H1 (cell line): Measurements from ENCODE around the gene PPP1R14C. TPM values are rescaled to one million over a fixed set of nuclear protein-coding genes. Genes with fewer than 3 reads are reported as not detected.
A peak's percentile ranks its signal among the peaks of the same experiment; 100 is the strongest.

ENCODE experiments used
- CTCF ChIA-PET: fragments of 300-600 bp; sonication (Branson Sonifier 250); formaldehyde crosslinking; loops from one replicate; lab custom pipeline; 2021; ENCODE audit not compliant: partially characterized antibody; lab: Charles Lee
- POLR2A ChIA-PET: fragments of 300-600 bp; sonication (Branson Sonifier 250); formaldehyde crosslinking; loops from one replicate; lab custom pipeline; 2021; ENCODE audit warnings: inconsistent platforms; ENCODE audit not compliant: partially characterized antibody; lab: Charles Lee
- DNase-seq, 2 experiments: peaks; one replicate each; pipeline versions ENCODE4 v3.0.0 to v3.0.0-alpha.2; 2010 to 2022; ENCODE audit warnings: low spot score in 2 of 2, low read depth in 1 of 2, mixed read lengths in 1 of 2
- FAIRE-seq: peaks from 2 replicates; lab custom pipeline; 2011; peaks lifted over from hg19 to GRCh38; lab: Jason Lieb, UNC
- H2AFZ ChIP-seq: 2 replicates; pipeline ENCODE4 v1.8.1; 2012; ENCODE audit warnings: low read length, inconsistent platforms
- H2AK5ac ChIP-seq: 2 replicates; pipeline ENCODE4 v1.6.1; 2013; ENCODE audit warnings: low read depth, low read length
- H2BK120ac ChIP-seq: replicated peaks from 2 replicates; pipeline ENCODE3; 2013; ENCODE audit warnings: low read depth, low read length, inconsistent platforms
- H2BK12ac ChIP-seq: 2 replicates; pipeline ENCODE4 v1.6.1; 2013; ENCODE audit warnings: low read depth, low read length
- H2BK15ac ChIP-seq: 2 replicates; pipeline ENCODE4 v1.6.1; 2013; ENCODE audit warnings: low read length
- H2BK20ac ChIP-seq: 2 replicates; pipeline ENCODE4 v1.6.1; 2013; ENCODE audit warnings: low read length
- H2BK5ac ChIP-seq: 2 replicates; pipeline ENCODE4 v1.6.1; 2013; ENCODE audit warnings: low read depth, low read length
- H3K14ac ChIP-seq: 2 replicates; pipeline ENCODE4 v1.6.1; 2013; ENCODE audit warnings: inconsistent platforms; ENCODE audit not compliant: insufficient read length
- H3K18ac ChIP-seq: 2 replicates; pipeline ENCODE4 v1.6.1; 2013; ENCODE audit warnings: low read length; ENCODE audit errors: extremely low read depth
- H3K23ac ChIP-seq: 2 replicates; pipeline ENCODE4 v1.6.1; 2013; ENCODE audit warnings: inconsistent platforms; ENCODE audit not compliant: insufficient read length
- H3K23me2 ChIP-seq: 2 replicates; pipeline ENCODE4 v1.6.1; 2013; ENCODE audit warnings: low read depth, low read length
- H3K27ac ChIP-seq: 2 replicates; pipeline ENCODE4 v1.6.1; 2011; ENCODE audit warnings: low read depth, low read length, inconsistent platforms
- H3K27me3 ChIP-seq, 4 experiments: replicated peaks in 1 of 4; 1 replicate in 1 of 4; 2 replicates in 3 of 4; pipeline versions ENCODE4 v1.6.1 to v1.8.1; 2011 to 2013; ENCODE audit warnings: low read length in 3 of 4, mild to moderate bottlenecking in 3 of 4, inconsistent platforms in 2 of 4, mixed read lengths in 2 of 4, moderate library complexity in 1 of 4; ENCODE audit not compliant: control insufficient read depth in 3 of 4, insufficient read depth in 3 of 4; ENCODE audit errors: extremely low read depth in 1 of 4
- H3K36me3 ChIP-seq, 4 experiments: 2 replicates each; pipeline versions ENCODE4 v1.6.1 to v1.8.1; 2011 to 2013; ENCODE audit warnings: mild to moderate bottlenecking in 4 of 4, low read length in 3 of 4, moderate library complexity in 2 of 4, control low read depth in 1 of 4, inconsistent platforms in 1 of 4; ENCODE audit not compliant: insufficient read depth in 4 of 4, control insufficient read depth in 2 of 4
- H3K4ac ChIP-seq: replicated peaks from 2 replicates; pipeline ENCODE3; 2013; ENCODE audit warnings: low read length, low read depth, mixed read lengths, inconsistent platforms; ENCODE audit not compliant: insufficient read length
- H3K4me1 ChIP-seq, 4 experiments: replicated peaks in 1 of 4; 1 replicate in 1 of 4; 2 replicates in 3 of 4; pipeline versions ENCODE4 v1.6.1 to v1.8.1; 2011 to 2013; ENCODE audit warnings: low read length in 3 of 4, inconsistent platforms in 2 of 4, mixed read lengths in 1 of 4; ENCODE audit not compliant: insufficient read depth in 4 of 4, control insufficient read depth in 3 of 4
- H3K4me2 ChIP-seq, 2 experiments: 2 replicates each; pipeline versions ENCODE4 v1.6.1 to v1.8.1; 2011 to 2013; ENCODE audit warnings: low read depth in 2 of 2, low read length in 2 of 2, control low read depth in 1 of 2, inconsistent platforms in 1 of 2, mild to moderate bottlenecking in 1 of 2; ENCODE audit not compliant: insufficient read depth in 1 of 2
- H3K4me3 ChIP-seq, 4 experiments: fragments of 200-600, 300-600 bp in 1 of 4; sonication (generic), shearing (Covaris generic), sonication (Bioruptor Twin) in 1 of 4; 2 replicates each; pipeline versions ENCODE4 v1.5.1 to v1.8.1; 2011 to 2016; ENCODE audit warnings: low read length in 4 of 4, low read depth in 3 of 4, control low read depth in 2 of 4, inconsistent platforms in 2 of 4, mild to moderate bottlenecking in 2 of 4, mixed read lengths in 1 of 4, moderate library complexity in 1 of 4; ENCODE audit not compliant: insufficient read depth in 2 of 4; ENCODE audit errors: extremely low read depth in 1 of 4
- H3K56ac ChIP-seq: replicated peaks from 2 replicates; pipeline ENCODE3; 2013; ENCODE audit warnings: low read depth, mild to moderate bottlenecking, mixed read lengths, low read length, inconsistent platforms; ENCODE audit not compliant: insufficient read length
- H3K79me1 ChIP-seq: 2 replicates; pipeline ENCODE4 v1.6.1; 2013; ENCODE audit warnings: low read depth, low read length, control low read depth
- H3K79me2 ChIP-seq, 2 experiments: 2 replicates each; pipeline versions ENCODE4 v1.6.1 to v1.8.1; 2012 to 2013; ENCODE audit warnings: low read length in 2 of 2, mild to moderate bottlenecking in 2 of 2, inconsistent platforms in 1 of 2; ENCODE audit not compliant: insufficient read depth in 2 of 2, control insufficient read depth in 1 of 2
- H3K9ac ChIP-seq, 4 experiments: replicated peaks in 1 of 4; 1 replicate in 1 of 4; 2 replicates in 3 of 4; pipeline versions ENCODE4 v1.6.1 to v1.8.1; 2011 to 2013; ENCODE audit warnings: low read depth in 3 of 4, low read length in 3 of 4, control low read depth in 2 of 4, mild to moderate bottlenecking in 2 of 4, moderate library complexity in 2 of 4, inconsistent platforms in 1 of 4; ENCODE audit errors: extremely low read depth in 1 of 4
- H3K9me3 ChIP-seq, 2 experiments: 2 replicates each; pipeline versions ENCODE4 v1.6.1 to v1.8.1; 2012 to 2013; ENCODE audit warnings: mild to moderate bottlenecking in 2 of 2, moderate library complexity in 2 of 2, control low read depth in 1 of 2, inconsistent platforms in 1 of 2, low read depth in 1 of 2, low read length in 1 of 2, mixed read lengths in 1 of 2; ENCODE audit not compliant: insufficient read depth in 2 of 2
- H4K20me1 ChIP-seq, 2 experiments: replicated peaks in 1 of 2; 2 replicates each; pipeline versions ENCODE3 to v1.8.1; 2011 to 2013; ENCODE audit warnings: inconsistent platforms in 2 of 2, low read length in 2 of 2, mild to moderate bottlenecking in 1 of 2; ENCODE audit not compliant: insufficient read depth in 2 of 2, control insufficient read depth in 1 of 2
- H4K5ac ChIP-seq: 2 replicates; pipeline ENCODE4 v1.6.1; 2013; ENCODE audit warnings: low read length, low read depth, mixed read lengths, inconsistent platforms; ENCODE audit not compliant: insufficient read length
- H4K8ac ChIP-seq: 2 replicates; pipeline ENCODE4 v1.8.0; 2013; ENCODE audit warnings: mild to moderate bottlenecking, moderate library complexity, low read length, inconsistent platforms; ENCODE audit not compliant: insufficient read depth; ENCODE audit errors: extremely low read depth
- H4K91ac ChIP-seq: replicated peaks from 2 replicates; pipeline ENCODE3; 2013; ENCODE audit warnings: low read length, mixed read lengths, inconsistent platforms; ENCODE audit not compliant: insufficient read length
- SUZ12 ChIP-seq: fragments of 200-600 bp; sonication (generic); IDR thresholded peaks from 2 replicates; pipeline ENCODE4 v1.6.1; 2012; ENCODE audit warnings: mild to moderate bottlenecking, inconsistent platforms, low read length, moderate library complexity, mixed read lengths
- WGBS, 2 experiments: shearing (Covaris generic) in 1 of 2; methylation state at CpG; one replicate each; pipeline versions ENCODE4 v1.1.6 to v1.1.7; 2013 to 2015; ENCODE audit warnings: low lambda C conversion rate in 2 of 2, mixed read lengths in 2 of 2, inconsistent platforms in 1 of 2, low coverage in 1 of 2, missing lambda C conversion rate in 1 of 2; ENCODE audit not compliant: insufficient replicate concordance in 2 of 2, insufficient coverage in 1 of 2, insufficient read length in 1 of 2; ENCODE audit errors: extremely low coverage in 1 of 2, missing lambda C conversion rate in 1 of 2; 5-methylcytosine and 5-hydroxymethylcytosine counted together
- polyA plus RNA-seq, 7 experiments: library from polyadenylated mRNA; depleted of rRNA in 3 of 7; stranded (reverse) in 5 of 7; unstranded in 2 of 7; fragments of >200 nt in 5 of 7; fragments of 200-250 nt in 2 of 7; gene quantifications; 1 replicate in 5 of 7; 2 replicates in 1 of 7; 4 replicates in 1 of 7; pipeline versions ENCODE4 v1.2.1 to v1.2.3, GENCODE V29; 2011 to 2013; ENCODE audit warnings: missing spikeins in 2 of 7, mixed read lengths in 2 of 7
- total RNA-seq: library from RNA; stranded (reverse); fragmentation: NEBNext Ultra II Directional; extraction: Animal tissue kit (Norgen Biotek cat#: 25700); gene quantifications from 2 replicates; pipeline ENCODE4 v1.2.1, GENCODE V29; 2021
- TF ChIP-seq, protein P1 (sequence below): IDR thresholded peaks from 2 replicates; pipeline ENCODE4 v1.6.1; 2012; ENCODE audit warnings: low read length, inconsistent platforms

The PPP1R14C gene
- total and polyA plus RNA-seq, 2 of the 8 experiments (the other 6 are each of a cell fraction or from before 2014, with no cell fraction given) = 0.30 to 0.61 TPM

DNA sequence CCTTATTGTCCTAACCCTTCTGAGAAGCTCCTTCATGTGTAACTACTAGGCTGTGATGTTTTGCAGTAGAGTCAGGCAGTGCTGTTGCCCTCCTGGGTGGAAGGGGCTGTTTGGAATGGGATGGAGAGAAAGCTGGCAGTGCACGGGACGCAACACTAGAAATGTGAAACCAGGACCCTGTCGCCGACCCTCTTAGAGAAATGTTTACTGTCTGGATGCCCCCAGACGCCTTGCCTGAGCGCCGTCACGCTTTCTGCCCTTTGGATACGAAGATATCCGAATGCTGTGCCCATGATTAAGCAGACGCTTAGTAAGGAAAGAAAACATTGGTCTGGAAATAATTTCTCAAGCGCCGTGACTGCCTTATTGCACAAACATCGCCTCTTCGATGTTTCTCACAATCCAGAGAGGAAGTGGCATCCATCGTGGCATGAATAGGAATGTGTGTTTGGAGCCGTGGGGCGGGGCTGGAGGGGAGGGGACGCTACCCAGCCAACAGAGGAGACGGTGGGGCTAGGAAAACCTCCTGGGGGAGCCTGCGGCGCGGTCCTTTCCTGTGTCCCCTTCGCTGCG, 661 bp upstream of the PPP1R14C start:
- Histone ChIP-seq H2AFZ (peak overlapping the region; percentile 73; the same call in 1 of the 2 replicates), H3K9ac (no peak overlapping the region)

More for the DNA sequence above, 661 bp upstream of the PPP1R14C start:
- Histone ChIP-seq H3K14ac (no peak overlapping the region), H2BK5ac (no peak overlapping the region), H3K9me3 (no peaks in the 10 kb centered on the region), H4K8ac (no peak overlapping the region), H2BK15ac (no peak overlapping the region), H3K79me1 (no peaks in the 10 kb centered on the region), H4K5ac (no peak overlapping the region), H3K23ac (no peak overlapping the region), H2BK120ac (no peak overlapping the region), H2BK20ac (no peak overlapping the region), H3K23me2 (peaks cover 9% of the 10 kb centered on the region; the same call in 1 of the 2 replicates), H4K91ac (no peak overlapping the region), H4K20me1 (peaks cover 0 to 4% of the 10 kb centered on the region in 2 experiments), H3K4me1 (peaks cover 0 to 4% (median under 1%) of the 10 kb centered on the region in 4 experiments; a peak in 2 of 7 replicates), H3K79me2 (no peaks in the 10 kb centered on the region), H3K4me3 (peak overlapping the region; percentile 38 to 60 (median 46)), H3K4me2 (peak overlapping the region; percentile 63 to 84), H3K27ac (no peak overlapping the region), H2AK5ac (no peak overlapping the region), H3K4ac (no peak overlapping the region), H3K27me3 (peaks cover 30 to 60% (median 44%) of the 10 kb centered on the region in 4 experiments), H3K18ac (no peak overlapping the region; the same call in 1 of the 2 replicates), H3K36me3 (peaks cover 0 to 4% (median 0%) of the 10 kb centered on the region in 4 experiments; a peak in 1 of 8 replicates), H3K56ac (no peak overlapping the region), H2BK12ac (no peak overlapping the region)
- peak; percentile 13; the same call in 1 of the 2 replicates for TF ChIP-seq SUZ12
- TF ChIP-seq, protein P1, sequence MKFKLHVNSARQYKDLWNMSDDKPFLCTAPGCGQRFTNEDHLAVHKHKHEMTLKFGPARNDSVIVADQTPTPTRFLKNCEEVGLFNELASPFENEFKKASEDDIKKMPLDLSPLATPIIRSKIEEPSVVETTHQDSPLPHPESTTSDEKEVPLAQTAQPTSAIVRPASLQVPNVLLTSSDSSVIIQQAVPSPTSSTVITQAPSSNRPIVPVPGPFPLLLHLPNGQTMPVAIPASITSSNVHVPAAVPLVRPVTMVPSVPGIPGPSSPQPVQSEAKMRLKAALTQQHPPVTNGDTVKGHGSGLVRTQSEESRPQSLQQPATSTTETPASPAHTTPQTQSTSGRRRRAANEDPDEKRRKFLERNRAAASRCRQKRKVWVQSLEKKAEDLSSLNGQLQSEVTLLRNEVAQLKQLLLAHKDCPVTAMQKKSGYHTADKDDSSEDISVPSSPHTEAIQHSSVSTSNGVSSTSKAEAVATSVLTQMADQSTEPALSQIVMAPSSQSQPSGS = no peak
- DNase-seq (no peak), FAIRE-seq (no peak)
- CTCF ChIA-PET = interaction anchor here (0.6 to 1.8 kb wide), 4 partner anchors 10 to 135 kb away, joined by 3 to 6 read pairs (median 4); no protein-coding TSS in a partner anchor
- 23% methylated on average over 18 of the region's 25 CpGs; no CpG with 5 or more reads in 1 of the 2 experiments for WGBS, 2 experiments
- POLR2A ChIA-PET = no interaction called here
